Activated CD4-positive, CD25-positive, alpha-beta regulatory T cell (primary cell): ENCODE results near the gene IL1RAPL1.
"Not testable (repeated sequence)": the region's sequence is repeated elsewhere in the genome, so short reads cannot be mapped to it uniquely, and the experiment has no call there.

Experiments
- DNase-seq, 4 experiments: peaks; one replicate each; lab custom pipeline; 2025; lab: John Stamatoyannopoulos, UW

IL1RAPL1 gene

DNA sequence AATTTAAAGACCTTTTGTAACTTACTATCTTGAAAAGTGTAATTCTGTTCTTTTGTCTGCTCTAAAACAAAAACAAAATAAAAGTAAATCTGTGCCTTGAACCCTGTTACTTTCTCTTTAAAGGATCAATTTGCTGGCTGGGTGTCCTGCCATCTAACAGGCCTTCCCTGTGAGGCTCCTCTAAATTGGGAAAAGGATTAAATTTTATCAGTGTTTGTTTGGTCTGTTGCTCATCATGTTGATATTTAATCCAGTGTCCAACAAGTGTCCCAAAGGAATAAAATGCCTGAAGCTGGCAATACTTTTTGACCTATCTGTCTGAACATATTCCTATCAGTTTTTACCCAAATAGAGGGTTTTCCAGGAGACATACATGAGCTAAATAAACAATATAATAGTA lies 688.7 kb downstream of the IL1RAPL1 start:
- no peak for DNase-seq

DNA sequence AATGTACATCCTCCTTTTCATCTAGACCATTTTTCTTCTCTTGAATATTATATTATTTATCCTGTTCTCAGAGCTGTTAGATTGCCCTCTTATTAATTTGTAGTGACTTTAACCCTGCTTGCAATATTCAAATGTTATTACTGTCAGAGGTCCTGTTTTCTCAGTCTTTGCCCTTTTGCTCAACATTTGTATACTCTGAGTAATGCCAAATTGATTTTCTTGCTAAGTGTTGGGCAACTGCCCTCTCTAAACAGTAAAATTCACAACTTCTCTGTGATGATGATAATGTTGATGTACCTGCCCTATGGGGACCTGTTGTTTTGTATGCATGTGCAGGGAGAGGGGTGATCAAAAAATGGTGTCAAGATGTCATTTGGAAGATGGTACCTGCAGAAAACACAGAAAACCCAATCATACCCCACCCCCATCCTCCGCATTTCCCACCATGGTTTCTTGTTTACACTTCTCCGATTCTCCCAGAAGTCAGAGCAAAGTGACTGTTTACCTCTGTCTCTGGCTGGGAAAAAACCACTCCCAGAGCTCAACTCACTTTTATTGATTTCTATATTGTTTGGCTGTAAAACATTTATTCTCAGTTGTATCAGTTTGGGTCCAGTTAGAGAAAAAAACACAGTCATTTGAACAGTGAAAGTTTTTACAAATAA lies 694.0 kb downstream of the IL1RAPL1 start:
- DNase-seq, result no peak

DNA sequence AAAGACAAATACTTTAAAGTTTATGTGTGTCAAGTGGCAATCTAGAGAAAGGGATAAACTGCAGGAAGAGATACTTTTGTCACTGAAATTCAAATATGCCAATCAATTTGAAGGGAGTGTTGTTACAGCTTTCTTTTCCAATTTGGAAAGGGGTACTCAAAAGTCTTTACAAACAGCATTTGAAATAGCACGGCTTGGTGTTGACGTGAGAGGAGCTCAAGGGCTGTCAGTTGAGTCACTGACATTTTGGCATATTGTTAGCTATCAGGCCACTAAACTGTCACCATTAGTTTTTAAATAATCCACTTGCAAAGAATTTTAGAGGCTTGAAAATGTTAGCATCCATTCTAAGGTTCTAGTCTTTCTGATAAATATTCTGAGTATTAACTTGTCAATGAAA lies 698.4 kb downstream of the IL1RAPL1 start:
- no peak for DNase-seq

DNA sequence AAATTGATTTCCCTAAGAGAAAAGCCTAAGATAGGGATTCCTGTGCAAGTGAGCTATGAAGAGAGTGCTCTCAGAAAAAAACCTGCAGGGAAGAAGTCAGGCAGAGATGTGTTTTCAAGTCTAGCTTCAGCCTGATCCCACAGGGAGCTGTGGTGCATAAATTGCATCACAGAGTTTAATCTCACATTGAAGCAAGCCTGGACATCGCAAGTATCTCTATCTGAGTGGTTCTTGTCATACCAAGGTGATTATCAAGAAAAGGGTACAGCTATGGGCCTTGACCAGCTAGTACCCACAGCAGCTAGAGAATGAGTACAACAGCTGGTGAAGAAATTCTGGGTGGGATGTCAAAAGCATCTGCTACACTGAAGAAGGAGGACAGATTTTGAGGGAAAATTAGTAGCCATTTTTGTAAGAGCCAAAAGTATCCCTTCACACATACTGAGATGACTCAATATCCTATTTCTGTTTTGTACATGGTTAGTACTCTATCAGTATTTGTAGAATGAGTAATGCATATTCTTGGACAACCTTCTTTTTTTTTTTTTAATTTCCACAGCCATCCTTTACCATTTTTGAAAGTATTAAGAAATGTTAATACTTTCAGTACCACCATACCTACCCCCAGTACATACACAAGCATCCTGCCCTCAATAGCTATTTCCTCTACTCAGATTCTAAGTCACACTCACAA lies 708.9 kb downstream of the IL1RAPL1 start:
- DNase-seq, result no peak

DNA sequence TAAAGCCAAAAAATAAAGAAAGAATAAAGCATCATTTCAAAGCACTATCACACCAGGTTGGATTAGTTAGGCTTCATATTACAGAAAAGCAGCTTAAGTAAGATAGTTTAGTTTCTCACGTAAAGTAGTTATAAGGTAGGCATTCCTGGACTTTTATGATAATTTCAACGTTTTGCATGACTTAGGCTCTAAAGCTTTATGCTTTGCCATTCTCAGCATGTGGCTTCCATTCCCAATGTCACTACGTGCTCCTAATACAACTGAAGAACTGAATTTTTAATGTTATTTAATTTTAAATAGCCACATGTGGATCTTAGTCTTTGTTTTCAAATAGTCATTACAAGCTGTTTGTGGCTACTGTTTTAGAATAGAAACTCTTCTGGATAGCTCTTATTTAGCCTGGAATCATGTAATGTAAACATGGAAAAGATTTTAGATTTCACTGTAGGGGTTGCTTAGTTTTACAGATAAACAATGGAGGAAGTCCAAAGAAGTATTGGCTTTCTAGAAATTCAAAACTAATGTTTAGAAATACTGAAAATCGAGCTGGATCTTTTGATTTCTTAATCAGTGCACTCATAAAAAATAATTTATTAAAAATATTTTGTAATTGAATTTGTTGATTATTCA lies 710.0 kb downstream of the IL1RAPL1 start:
- no peak for DNase-seq

DNA sequence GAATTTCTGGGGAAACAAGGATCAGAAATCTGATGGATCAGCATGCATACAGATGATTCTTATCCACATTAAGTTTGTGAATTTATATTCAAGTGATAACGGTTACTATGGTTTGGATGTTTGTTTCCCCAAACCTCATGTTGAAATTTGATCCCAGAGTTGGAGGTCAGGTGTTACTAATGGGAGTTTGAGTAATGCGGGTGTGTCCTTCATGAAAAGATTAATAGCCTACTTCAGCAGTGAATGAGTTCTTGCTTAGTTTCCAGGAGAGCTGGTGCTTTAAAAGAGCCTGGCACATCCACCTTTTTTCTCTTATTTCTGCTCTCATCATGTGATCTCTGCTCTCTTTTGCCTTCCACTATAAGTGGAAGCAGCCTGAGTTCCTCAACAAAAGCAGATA lies 712.4 kb downstream of the IL1RAPL1 start:
- DNase-seq, result no peak

DNA sequence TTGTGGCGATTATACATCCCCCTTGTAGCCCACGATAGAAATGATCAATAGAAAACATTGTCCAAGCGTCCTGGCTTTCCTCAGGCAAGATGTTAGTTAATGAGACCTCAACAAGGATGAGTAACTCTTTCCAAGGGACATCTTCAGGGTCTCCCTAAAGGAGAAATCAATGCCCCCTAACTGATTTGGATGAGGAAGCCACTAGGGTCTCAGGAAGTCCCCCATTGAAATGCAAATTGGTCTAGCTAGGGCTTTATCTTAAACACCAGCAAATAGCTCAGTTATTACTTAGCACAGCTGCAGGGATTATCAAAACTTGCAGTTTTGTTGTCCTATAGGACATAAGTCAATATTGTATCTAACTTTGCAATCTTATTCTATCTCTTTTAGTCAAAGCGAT lies 721.5 kb downstream of the IL1RAPL1 start:
- DNase-seq, result no peak

DNA sequence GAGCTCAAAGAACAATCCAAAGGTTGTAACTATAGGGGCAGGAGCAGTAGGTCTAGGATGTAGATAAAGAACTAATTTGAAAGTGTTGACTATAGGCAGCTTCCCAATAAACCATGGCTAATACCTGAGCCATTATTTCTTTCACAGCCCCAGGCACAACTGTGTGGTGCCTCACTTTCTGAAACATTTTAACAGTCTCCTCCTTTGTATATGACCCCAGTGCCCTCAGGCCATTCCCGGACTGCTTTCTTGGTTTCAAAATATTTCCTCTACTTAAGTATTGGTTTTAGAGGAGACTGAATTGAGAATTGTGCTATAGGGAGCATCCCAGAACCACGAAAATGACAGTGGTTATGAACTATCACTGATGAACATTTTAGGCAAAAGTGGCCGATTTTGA lies 728.7 kb downstream of the IL1RAPL1 start:
- DNase-seq, result no peak

DNA sequence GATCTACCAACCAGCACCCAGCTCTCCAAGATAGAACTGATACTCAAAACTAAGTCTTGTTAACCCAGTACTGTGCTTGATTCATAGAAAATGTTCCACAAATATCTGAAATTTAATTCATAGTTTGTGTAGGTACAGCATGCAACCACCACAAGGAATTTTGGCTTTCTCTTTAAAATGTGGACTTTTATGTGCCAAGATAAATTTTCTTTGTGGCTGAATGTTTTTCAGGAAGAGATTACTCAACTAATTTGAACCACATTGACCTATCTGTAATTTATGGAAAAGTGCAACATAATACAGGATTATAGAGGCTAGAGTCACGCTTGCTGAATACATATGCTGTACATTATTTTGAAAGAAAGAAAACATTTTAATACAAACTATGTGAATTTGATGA lies 730.8 kb downstream of the IL1RAPL1 start:
- no peak for DNase-seq

DNA sequence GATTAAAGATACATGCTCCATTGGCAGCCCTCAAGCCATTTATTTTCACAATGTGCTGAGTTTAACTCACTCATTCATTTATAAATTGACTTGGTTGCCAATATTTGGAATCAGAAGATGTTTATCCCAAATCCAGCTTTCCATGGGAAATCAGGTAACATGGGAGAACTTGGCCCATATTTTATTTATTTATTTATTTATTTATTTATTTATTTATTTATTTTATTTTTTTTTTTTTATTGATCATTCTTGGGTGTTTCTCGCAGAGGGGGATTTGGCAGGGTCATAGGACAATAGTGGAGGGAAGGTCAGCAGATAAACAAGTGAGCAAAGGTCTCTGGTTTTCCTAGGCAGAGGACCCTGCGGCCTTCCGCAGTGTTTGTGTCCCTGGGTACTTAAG lies 745.2 kb downstream of the IL1RAPL1 start:
- DNase-seq, result not testable (repeated sequence)

DNA sequence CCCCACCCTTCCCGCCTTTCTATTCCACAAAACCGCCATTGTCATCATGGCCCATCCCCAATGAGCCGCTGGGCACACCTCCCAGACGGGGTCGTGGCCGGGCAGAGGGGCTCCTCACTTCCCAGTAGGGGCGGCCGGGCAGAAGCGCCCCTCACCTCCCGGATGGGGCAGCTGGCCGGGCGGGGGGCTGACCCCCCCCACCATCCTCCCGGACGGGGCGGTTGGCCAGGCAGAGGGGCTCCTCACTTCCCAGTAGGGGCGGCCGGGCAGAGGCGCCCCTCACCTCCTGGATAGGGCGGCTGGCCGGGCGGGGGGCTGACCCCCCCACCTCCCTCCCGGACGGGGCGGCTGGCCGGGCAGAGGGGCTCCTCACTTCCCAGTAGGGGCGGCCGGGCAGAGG lies 745.8 kb downstream of the IL1RAPL1 start:
- not testable (repeated sequence) for DNase-seq

DNA sequence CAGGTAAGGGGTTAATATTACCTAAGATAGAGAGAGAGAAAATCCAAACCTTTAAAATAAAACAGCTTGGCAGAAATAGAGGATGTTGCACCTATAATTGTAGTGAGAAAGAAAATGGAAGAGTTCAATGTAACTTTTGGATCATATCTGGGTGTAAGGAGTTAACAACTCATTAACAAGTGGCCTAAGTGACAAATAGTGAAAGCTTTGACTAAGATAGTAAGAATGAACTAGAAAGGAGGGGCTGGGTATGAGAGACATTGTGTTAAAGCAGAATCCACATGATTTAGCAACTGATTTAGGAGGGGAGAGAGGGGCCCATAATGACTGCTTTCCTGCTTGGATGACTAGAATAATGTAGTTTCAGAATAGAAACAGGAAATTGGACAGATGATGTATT lies 761.0 kb downstream of the IL1RAPL1 start:
- no peak for DNase-seq

DNA sequence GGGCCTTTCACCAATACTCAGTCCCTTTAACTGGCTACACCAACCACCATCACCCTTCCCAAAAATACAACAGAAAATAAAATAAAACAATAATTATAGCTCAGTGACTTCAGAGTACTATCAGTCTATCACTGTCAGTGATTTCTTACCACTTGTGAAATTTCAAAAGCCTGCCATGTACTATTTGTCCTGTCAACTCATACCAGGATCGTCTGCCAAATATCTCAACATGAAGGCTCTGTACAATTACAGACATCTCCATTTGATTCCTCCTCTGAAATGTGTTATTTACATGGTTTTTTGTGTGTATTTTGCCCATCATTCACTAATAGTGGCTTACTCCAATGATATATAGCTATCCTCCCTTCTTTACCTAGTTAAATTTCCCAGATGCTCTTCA lies 772.0 kb downstream of the IL1RAPL1 start:
- no peak for DNase-seq

DNA sequence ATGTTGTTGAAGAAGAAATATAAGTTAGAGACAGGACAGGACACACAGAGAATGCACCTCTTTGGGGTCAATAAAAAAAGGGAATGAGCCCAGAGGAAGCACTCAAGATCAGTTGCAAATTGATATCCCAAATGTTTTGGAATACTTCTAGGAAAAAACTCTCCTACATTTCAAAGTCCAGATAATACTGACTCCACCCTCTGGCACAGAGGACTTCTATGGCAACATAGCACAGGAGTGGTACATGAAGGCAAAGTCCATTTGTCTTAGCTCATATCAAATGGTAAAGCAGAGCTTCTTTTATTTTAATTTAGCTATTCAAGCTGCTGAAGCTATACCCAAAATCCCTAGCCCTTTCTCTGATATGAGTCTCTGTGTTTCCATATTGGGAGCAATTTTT lies 787.5 kb downstream of the IL1RAPL1 start:
- not testable (repeated sequence) for DNase-seq

DNA sequence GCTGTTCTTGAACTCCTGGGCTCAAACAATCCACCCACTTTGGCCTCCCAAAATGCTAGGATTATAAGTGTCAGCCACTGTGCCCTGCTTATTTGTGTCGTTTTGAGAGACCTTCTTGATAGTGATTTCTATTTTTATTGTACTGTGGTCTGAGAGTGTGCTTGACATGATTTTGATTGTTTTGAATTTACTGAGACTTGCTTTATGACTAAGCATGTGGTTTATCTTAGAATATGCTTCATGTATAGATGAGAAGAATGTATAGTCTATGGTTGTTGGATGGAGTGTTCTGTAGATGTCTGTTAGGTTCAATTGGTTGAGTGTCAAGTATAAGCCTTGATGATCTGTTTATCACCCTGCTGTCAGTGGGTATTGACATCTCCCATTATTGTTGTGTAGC lies 789.3 kb downstream of the IL1RAPL1 start:
- no peak for DNase-seq

DNA sequence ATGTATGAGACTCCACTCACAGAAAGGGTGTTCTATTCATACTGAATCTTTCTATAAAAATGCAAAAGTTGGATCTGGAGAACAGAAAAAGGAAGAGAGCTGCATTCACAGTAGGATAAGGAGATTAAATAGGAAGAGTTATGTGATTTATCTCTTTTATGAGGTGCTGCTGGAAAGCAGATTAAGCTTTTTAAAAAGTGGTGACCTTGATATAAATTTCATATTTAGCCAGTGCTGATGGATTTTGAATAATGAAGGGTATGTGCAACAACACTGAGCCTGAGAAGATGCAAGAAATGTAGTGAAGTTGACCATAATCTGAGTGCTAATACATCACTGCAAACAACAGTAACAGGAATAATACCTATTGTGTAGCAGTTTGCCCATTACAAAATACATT lies 795.6 kb downstream of the IL1RAPL1 start:
- DNase-seq, result no peak

DNA sequence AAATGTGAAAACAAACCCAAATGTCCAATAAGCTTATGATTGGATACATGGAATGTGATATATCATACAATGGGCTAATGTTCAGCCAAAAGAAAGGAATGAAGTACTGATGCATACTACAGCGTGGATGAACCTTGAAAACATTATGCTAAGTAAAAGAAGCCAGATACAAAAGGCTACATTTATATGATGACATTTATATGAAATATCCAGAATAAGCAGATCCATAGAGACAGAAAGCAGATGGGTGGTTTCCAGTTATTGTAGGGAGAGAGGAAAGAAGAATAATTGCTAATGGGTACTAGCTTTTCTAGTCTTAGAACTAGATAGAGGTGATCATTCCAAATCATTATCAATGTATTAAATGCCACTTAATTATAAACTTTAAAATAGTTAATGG lies 801.3 kb downstream of the IL1RAPL1 start:
- no peak for DNase-seq

DNA sequence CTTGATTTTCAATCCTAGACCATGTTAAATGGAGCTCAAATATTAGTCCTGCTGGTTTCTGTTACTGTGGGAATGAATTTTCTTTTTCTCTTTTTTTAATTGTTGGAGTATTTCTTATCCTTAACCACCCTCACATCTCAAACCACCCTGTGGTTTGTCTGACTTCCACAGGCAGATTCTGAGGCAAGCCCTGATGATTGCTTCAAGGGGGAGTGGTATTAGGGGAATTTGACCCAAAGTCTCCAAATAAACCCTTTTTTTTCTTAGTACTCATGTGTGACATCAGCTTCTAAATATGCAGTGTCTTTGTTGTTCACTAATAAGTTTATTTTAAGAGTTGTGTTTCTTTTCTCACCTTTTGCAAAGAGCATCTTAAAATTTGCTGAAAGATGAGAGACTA lies 810.3 kb downstream of the IL1RAPL1 start:
- DNase-seq, result no peak

DNA sequence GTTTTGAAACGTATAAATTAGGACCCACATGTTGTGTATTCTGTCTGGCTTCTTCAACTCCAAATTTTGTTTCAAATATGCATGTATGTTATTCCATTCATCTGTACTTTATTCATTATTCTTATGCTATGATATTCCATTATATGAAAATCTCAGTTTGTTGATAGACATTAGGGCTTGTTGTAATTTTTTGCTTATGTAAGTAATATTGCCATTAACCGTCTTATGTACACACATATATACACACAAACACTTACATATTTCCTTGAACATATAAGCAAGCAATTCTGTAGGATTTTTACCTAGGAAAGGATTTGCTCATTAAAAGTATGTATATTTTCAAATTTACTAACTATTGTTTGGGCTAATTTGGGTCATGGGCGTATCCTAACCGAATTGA lies 820.1 kb downstream of the IL1RAPL1 start:
- DNase-seq, result no peak

DNA sequence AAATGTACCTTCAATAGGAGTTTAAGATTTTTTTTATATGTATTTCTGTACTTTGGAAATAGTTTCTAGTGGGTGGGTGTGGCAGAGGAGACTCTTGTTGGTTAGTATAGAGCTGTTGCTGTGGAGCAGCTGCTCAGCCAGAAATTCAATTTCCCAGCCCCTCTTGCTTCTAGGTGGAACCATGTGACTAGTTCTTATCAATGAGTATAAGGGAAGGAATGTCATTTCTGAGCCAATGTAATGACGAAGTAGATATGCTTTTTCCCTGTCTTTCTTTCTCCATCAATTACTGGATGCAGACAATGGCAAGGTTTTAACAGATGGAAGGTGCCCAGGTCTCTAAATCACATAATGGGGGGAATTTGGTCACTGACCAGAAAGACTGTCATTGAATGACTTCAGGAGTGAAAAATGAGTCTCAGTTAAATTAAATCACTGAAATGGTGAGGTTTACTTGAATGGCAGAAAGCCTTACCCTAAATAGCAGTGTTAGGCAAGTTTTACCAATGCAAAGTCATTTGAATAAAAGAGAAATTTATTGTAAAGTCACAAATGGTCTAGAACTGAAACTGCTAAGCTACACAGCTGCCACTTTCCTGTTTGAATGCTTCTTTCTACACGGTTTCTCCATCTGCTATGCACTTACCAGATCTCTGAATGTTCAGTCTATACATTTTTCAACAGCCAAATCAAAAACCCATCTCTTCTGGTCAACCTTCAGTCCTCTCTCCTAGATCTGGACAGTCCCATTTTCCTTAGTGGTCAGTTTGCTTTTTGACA lies 832.7 kb downstream of the IL1RAPL1 start:
- DNase-seq, result no peak

DNA sequence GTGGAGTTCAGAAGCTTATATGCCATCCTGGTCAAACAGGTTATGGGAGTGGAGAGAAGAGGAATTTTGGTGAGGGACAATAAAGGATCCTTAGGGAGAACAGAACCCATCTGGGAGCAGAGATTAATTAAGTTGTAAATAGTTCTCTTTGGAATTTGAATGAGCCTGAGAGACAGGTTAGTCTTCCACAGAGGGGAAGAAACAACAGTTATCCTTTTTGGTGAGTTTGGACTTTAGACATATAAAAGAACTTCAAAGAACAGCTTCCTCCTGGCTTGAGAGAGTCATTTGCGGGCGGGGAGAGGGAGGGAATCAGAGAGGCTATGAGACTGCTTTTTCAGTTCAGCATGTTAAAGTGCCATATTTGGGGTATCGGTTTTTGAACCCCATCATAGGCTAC lies 834.8 kb downstream of the IL1RAPL1 start:
- DNase-seq, result no peak

DNA sequence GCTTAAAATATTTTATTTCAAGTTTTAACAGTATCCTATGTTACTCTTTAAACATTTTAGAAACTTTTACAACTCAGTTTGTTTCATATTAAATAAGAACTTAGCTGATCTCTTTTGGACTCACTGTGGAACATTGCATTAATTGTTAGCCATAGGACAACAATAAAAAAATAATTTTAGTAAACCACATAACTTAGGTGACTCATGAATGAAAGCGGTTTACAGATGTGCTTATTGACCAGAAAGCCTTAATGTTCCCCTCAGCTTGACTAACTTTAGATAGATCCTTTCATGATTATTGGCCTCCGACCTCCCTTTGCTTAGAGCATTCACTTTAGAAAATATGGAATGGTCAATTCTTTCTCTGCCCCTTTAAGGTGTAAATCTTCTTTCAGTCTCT lies 844.6 kb downstream of the IL1RAPL1 start:
- no peak for DNase-seq

DNA sequence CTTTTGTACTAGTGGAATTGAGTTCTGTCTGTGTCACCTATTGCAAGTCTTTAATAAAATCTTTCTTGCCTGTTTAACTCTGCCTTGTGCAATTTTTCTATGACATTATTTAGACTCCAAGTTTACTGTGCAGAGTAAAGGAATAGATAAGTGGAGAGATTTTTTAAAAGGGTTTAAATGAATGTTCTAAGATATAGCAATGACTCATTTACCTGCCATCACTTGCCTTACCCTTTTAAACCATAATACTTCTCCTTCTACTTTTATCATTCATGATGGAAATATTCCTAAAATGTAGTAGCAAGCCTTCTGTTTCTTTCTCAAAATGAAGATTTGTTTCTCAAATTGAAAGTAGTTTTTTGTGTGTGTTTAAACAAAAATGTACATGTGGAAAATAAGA lies 845.3 kb downstream of the IL1RAPL1 start:
- DNase-seq, result no peak
